Muscle of leg (tissue), 11 donors: ENCODE data around the gene TLE7. TPM values are rescaled to one million over a fixed set of nuclear protein-coding genes. Genes with fewer than 3 reads are reported as not detected.

Source experiments
- DNase-seq: peaks from one replicate; pipeline ENCODE4 v3.0.0; 2013
- H3K27ac ChIP-seq: one replicate; pipeline ENCODE4 v1.5.1; 2013; ENCODE audit warnings: mild to moderate bottlenecking, low read length, control low read depth
- H3K27me3 ChIP-seq: one replicate; pipeline ENCODE4 v1.6.1; 2013; ENCODE audit warnings: low read length; ENCODE audit not compliant: control insufficient read depth, insufficient read depth
- H3K36me3 ChIP-seq: one replicate; pipeline ENCODE4 v1.6.1; 2013; ENCODE audit warnings: low read length; ENCODE audit not compliant: control insufficient read depth, insufficient read depth
- H3K4me1 ChIP-seq: one replicate; pipeline ENCODE4 v1.6.1; 2013; ENCODE audit warnings: low read length; ENCODE audit not compliant: control insufficient read depth, insufficient read depth
- H3K4me3 ChIP-seq: one replicate; pipeline ENCODE4 v1.5.1; 2013; ENCODE audit warnings: low read length, control low read depth
- H3K9me3 ChIP-seq: replicated peaks from 2 replicates; pipeline ENCODE4 v1.6.1; 2013; ENCODE audit warnings: low read depth, low read length; ENCODE audit not compliant: control insufficient read depth
- WGBS: methylation state at CpG from one replicate; pipeline ENCODE4 v1.1.5; 2013; ENCODE audit warnings: missing lambda C conversion rate; ENCODE audit not compliant: insufficient coverage; 5-methylcytosine and 5-hydroxymethylcytosine counted together
- polyA plus RNA-seq, 8 donors: library from polyadenylated mRNA; unstranded; fragments of 120-200 nt; gene quantifications; one replicate each; pipeline versions ENCODE4 v1.2.1 to v1.2.3, GENCODE V29; 2013; ENCODE audit warnings: inconsistent platforms in 1 of 8, low replicate concordance in 1 of 8; ENCODE audit not compliant: insufficient read length in 8 of 8, insufficient read depth in 1 of 8
- total RNA-seq: library from RNA; stranded (reverse); fragments of 120-200 nt; gene quantifications from one replicate; pipeline ENCODE4 v1.2.4, GENCODE V29; 2013

The TLE7 gene
- total and polyA plus RNA-seq, 9 donors = not detected

DNA sequence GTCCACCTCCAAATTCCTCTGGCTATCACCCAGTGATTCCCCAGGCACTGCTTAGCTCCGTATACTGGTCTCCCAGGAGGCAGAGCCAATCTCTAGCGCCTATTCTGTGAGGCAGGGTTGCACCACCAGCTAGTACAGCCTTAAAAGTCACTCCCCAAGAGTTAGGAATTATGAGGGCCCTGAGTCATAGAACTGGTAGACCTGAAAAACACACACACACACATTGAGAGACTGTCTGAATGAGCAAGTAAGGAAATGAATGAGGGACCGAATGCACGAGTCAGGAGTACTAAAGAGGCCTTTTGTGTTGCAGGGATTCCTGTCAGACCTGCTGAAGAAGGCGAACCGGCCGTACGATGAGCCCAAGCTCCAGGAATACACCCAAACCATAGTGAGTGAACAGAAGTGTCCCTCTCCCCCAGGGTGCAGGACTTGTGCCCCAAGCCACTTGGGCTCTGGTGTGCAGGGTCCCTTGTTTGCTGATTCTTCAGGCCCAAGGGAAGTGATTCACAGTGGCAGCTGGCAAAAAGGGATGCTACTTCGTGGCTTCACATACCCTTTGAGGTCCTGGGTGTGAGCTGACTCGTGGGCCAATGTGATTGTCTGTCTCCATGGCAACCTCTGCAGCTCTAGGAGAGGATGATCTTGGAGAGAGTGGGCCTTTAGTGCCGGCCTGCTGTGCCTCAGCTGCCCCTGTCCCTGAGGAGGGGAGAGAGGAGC lies 58.6 kb downstream of the TLE7 start:
- no peak for DNase-seq
- H3K4me1 ChIP-seq = no peaks in the 10 kb centered on the region
- H3K4me3 ChIP-seq = no peak overlapping the region
- H3K36me3 ChIP-seq = no peaks in the 10 kb centered on the region
- 15% methylated on average over 3 of the region's 11 CpGs for WGBS
- no peaks in the 10 kb centered on the region for H3K27me3 ChIP-seq
- H3K27ac ChIP-seq = no peak overlapping the region
- no peaks in the 10 kb centered on the region for H3K9me3 ChIP-seq

DNA sequence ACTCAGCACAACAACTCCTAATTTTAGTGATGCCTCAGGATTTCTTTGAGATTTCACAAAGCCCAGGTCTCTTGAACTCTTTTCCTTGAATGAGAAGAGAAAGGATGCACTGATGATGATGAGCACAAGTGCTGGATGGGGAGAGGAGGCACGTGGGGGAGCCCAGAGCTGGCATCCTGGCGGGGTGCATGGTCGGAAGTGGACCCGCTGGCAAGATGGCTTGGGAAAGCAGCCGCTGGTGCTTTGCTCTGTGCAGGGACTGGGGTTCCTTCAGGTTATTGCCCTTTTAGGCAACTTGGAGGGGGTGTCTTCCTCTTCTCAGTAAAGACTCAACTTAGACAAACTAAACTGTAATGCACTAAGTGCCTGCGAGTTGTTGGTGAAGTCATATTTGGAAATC lies 61.0 kb downstream of the TLE7 start:
- Histone ChIP-seq H3K27ac (no peak overlapping the region), H3K27me3 (peaks cover 4% of the 10 kb centered on the region), H3K9me3 (no peaks in the 10 kb centered on the region), H3K4me3 (no peak overlapping the region), H3K36me3 (no peaks in the 10 kb centered on the region), H3K4me1 (no peaks in the 10 kb centered on the region)
- no peak for DNase-seq
- WGBS = 67% methylated on average over 5 of the region's 6 CpGs

Other genes with a start within 250 kb of the TLE7 start
- 0.66 TPM for gene HYDIN, start 211.3 kb downstream of the TLE7 start, total RNA-seq
- 1 to 10 TPM in 7 of 8 donors, under 1 TPM in 1; 0.57 to 3.2 (median 1.5) TPM for gene HYDIN, start 211.3 kb downstream of the TLE7 start, polyA plus RNA-seq
- 22.5 TPM for gene CMTR2, start 152.7 kb downstream of the TLE7 start, total RNA-seq
- gene CMTR2, start 152.7 kb downstream of the TLE7 start, polyA plus RNA-seq = 10 to 100 TPM; 17.2 to 28.9 (median 20.0) TPM
- gene CALB2, start 83.3 kb downstream of the TLE7 start, total RNA-seq = 0.18 TPM
- 1 to 10 TPM in 1 of 8 donors, under 1 TPM in 7; 0.16 to 1.3 (median 0.59) TPM for gene CALB2, start 83.3 kb downstream of the TLE7 start, polyA plus RNA-seq
- gene ZNF23, start 20.2 kb upstream of the TLE7 start, total RNA-seq = 10.9 TPM
- gene ZNF23, start 20.2 kb upstream of the TLE7 start, polyA plus RNA-seq = 10 to 100 TPM in 6 of 8 donors, 1 to 10 TPM in 2; 8.8 to 11.2 (median 10.4) TPM
- 3.4 TPM for gene ZNF19, start 47.3 kb upstream of the TLE7 start, total RNA-seq
- gene ZNF19, start 47.3 kb upstream of the TLE7 start, polyA plus RNA-seq = 1 to 10 TPM; 1.4 to 3.8 (median 2.2) TPM
- gene CHST4, start 84.4 kb upstream of the TLE7 start, total RNA-seq = 0.04 TPM
- under 1 TPM in 3 of 8 donors, not detected in 5; 0.07 to 0.21 (median 0.08) TPM for gene CHST4, start 84.4 kb upstream of the TLE7 start, polyA plus RNA-seq
- gene TAT, start 135.0 kb upstream of the TLE7 start, total RNA-seq = 0.04 TPM
- under 1 TPM in 1 of 8 donors, not detected in 7; 0.17 TPM for gene TAT, start 135.0 kb upstream of the TLE7 start, polyA plus RNA-seq
- not detected for gene MARVELD3, start 184.1 kb upstream of the TLE7 start, total RNA-seq
- gene MARVELD3, start 184.1 kb upstream of the TLE7 start, polyA plus RNA-seq = 1 to 10 TPM in 2 of 8 donors, under 1 TPM in 6; 0.14 to 4.0 (median 0.30) TPM